ENCODE measurements around the gene CCDC182. TPM values are rescaled to one million over a fixed set of nuclear protein-coding genes. Genes with fewer than 3 reads are reported as not detected.

CCDC182 gene
- total and polyA plus RNA-seq, 9 of the 15 experiments (the other 6 are each of a cell fraction or from before 2014, with no cell fraction given): not detected

DNA sequence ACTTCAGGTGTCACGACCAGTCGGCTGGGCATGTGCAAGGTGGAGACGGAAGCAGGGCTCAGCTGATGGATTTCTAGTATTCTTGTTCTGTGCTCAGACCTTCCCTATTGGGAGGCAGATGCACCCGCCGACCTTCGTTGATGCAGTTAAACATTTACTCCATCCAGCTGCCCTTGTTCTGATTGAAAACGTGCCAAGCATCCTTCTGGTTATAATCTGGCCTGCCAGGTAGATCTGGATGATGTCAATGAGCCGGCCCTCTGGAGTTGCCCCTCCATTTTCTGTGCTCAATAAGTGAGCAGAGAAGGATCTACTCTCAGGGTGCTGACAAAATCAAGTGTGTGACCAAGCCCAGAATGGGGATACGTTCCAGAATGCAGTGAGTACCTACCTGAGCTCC is 38.3 kb downstream of the CCDC182 start (continued):
- TF ChIP-seq, protein P1, sequence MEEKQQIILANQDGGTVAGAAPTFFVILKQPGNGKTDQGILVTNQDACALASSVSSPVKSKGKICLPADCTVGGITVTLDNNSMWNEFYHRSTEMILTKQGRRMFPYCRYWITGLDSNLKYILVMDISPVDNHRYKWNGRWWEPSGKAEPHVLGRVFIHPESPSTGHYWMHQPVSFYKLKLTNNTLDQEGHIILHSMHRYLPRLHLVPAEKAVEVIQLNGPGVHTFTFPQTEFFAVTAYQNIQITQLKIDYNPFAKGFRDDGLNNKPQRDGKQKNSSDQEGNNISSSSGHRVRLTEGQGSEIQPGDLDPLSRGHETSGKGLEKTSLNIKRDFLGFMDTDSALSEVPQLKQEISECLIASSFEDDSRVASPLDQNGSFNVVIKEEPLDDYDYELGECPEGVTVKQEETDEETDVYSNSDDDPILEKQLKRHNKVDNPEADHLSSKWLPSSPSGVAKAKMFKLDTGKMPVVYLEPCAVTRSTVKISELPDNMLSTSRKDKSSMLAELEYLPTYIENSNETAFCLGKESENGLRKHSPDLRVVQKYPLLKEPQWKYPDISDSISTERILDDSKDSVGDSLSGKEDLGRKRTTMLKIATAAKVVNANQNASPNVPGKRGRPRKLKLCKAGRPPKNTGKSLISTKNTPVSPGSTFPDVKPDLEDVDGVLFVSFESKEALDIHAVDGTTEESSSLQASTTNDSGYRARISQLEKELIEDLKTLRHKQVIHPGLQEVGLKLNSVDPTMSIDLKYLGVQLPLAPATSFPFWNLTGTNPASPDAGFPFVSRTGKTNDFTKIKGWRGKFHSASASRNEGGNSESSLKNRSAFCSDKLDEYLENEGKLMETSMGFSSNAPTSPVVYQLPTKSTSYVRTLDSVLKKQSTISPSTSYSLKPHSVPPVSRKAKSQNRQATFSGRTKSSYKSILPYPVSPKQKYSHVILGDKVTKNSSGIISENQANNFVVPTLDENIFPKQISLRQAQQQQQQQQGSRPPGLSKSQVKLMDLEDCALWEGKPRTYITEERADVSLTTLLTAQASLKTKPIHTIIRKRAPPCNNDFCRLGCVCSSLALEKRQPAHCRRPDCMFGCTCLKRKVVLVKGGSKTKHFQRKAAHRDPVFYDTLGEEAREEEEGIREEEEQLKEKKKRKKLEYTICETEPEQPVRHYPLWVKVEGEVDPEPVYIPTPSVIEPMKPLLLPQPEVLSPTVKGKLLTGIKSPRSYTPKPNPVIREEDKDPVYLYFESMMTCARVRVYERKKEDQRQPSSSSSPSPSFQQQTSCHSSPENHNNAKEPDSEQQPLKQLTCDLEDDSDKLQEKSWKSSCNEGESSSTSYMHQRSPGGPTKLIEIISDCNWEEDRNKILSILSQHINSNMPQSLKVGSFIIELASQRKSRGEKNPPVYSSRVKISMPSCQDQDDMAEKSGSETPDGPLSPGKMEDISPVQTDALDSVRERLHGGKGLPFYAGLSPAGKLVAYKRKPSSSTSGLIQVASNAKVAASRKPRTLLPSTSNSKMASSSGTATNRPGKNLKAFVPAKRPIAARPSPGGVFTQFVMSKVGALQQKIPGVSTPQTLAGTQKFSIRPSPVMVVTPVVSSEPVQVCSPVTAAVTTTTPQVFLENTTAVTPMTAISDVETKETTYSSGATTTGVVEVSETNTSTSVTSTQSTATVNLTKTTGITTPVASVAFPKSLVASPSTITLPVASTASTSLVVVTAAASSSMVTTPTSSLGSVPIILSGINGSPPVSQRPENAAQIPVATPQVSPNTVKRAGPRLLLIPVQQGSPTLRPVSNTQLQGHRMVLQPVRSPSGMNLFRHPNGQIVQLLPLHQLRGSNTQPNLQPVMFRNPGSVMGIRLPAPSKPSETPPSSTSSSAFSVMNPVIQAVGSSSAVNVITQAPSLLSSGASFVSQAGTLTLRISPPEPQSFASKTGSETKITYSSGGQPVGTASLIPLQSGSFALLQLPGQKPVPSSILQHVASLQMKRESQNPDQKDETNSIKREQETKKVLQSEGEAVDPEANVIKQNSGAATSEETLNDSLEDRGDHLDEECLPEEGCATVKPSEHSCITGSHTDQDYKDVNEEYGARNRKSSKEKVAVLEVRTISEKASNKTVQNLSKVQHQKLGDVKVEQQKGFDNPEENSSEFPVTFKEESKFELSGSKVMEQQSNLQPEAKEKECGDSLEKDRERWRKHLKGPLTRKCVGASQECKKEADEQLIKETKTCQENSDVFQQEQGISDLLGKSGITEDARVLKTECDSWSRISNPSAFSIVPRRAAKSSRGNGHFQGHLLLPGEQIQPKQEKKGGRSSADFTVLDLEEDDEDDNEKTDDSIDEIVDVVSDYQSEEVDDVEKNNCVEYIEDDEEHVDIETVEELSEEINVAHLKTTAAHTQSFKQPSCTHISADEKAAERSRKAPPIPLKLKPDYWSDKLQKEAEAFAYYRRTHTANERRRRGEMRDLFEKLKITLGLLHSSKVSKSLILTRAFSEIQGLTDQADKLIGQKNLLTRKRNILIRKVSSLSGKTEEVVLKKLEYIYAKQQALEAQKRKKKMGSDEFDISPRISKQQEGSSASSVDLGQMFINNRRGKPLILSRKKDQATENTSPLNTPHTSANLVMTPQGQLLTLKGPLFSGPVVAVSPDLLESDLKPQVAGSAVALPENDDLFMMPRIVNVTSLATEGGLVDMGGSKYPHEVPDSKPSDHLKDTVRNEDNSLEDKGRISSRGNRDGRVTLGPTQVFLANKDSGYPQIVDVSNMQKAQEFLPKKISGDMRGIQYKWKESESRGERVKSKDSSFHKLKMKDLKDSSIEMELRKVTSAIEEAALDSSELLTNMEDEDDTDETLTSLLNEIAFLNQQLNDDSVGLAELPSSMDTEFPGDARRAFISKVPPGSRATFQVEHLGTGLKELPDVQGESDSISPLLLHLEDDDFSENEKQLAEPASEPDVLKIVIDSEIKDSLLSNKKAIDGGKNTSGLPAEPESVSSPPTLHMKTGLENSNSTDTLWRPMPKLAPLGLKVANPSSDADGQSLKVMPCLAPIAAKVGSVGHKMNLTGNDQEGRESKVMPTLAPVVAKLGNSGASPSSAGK (IDR thresholded peaks at IDR 0.05): no peak
- TF ChIP-seq, protein P2, sequence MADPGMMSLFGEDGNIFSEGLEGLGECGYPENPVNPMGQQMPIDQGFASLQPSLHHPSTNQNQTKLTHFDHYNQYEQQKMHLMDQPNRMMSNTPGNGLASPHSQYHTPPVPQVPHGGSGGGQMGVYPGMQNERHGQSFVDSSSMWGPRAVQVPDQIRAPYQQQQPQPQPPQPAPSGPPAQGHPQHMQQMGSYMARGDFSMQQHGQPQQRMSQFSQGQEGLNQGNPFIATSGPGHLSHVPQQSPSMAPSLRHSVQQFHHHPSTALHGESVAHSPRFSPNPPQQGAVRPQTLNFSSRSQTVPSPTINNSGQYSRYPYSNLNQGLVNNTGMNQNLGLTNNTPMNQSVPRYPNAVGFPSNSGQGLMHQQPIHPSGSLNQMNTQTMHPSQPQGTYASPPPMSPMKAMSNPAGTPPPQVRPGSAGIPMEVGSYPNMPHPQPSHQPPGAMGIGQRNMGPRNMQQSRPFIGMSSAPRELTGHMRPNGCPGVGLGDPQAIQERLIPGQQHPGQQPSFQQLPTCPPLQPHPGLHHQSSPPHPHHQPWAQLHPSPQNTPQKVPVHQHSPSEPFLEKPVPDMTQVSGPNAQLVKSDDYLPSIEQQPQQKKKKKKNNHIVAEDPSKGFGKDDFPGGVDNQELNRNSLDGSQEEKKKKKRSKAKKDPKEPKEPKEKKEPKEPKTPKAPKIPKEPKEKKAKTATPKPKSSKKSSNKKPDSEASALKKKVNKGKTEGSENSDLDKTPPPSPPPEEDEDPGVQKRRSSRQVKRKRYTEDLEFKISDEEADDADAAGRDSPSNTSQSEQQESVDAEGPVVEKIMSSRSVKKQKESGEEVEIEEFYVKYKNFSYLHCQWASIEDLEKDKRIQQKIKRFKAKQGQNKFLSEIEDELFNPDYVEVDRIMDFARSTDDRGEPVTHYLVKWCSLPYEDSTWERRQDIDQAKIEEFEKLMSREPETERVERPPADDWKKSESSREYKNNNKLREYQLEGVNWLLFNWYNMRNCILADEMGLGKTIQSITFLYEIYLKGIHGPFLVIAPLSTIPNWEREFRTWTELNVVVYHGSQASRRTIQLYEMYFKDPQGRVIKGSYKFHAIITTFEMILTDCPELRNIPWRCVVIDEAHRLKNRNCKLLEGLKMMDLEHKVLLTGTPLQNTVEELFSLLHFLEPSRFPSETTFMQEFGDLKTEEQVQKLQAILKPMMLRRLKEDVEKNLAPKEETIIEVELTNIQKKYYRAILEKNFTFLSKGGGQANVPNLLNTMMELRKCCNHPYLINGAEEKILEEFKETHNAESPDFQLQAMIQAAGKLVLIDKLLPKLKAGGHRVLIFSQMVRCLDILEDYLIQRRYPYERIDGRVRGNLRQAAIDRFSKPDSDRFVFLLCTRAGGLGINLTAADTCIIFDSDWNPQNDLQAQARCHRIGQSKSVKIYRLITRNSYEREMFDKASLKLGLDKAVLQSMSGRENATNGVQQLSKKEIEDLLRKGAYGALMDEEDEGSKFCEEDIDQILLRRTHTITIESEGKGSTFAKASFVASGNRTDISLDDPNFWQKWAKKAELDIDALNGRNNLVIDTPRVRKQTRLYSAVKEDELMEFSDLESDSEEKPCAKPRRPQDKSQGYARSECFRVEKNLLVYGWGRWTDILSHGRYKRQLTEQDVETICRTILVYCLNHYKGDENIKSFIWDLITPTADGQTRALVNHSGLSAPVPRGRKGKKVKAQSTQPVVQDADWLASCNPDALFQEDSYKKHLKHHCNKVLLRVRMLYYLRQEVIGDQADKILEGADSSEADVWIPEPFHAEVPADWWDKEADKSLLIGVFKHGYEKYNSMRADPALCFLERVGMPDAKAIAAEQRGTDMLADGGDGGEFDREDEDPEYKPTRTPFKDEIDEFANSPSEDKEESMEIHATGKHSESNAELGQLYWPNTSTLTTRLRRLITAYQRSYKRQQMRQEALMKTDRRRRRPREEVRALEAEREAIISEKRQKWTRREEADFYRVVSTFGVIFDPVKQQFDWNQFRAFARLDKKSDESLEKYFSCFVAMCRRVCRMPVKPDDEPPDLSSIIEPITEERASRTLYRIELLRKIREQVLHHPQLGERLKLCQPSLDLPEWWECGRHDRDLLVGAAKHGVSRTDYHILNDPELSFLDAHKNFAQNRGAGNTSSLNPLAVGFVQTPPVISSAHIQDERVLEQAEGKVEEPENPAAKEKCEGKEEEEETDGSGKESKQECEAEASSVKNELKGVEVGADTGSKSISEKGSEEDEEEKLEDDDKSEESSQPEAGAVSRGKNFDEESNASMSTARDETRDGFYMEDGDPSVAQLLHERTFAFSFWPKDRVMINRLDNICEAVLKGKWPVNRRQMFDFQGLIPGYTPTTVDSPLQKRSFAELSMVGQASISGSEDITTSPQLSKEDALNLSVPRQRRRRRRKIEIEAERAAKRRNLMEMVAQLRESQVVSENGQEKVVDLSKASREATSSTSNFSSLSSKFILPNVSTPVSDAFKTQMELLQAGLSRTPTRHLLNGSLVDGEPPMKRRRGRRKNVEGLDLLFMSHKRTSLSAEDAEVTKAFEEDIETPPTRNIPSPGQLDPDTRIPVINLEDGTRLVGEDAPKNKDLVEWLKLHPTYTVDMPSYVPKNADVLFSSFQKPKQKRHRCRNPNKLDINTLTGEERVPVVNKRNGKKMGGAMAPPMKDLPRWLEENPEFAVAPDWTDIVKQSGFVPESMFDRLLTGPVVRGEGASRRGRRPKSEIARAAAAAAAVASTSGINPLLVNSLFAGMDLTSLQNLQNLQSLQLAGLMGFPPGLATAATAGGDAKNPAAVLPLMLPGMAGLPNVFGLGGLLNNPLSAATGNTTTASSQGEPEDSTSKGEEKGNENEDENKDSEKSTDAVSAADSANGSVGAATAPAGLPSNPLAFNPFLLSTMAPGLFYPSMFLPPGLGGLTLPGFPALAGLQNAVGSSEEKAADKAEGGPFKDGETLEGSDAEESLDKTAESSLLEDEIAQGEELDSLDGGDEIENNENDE (IDR thresholded peaks at IDR 0.05; ENCODE audit: low read depth, low read length): no peak
- TF ChIP-seq ZNF146 (CRISPR knock-in tag; IDR thresholded peaks at IDR 0.05; ENCODE audit: unreplicated experiment) (no peak), HNRNPLL (IDR thresholded peaks at IDR 0.05; ENCODE audit: low read depth, low read length, poor library complexity, severe bottlenecking) (no peak)
